ENCODE results near the gene SPIB.

DNA sequence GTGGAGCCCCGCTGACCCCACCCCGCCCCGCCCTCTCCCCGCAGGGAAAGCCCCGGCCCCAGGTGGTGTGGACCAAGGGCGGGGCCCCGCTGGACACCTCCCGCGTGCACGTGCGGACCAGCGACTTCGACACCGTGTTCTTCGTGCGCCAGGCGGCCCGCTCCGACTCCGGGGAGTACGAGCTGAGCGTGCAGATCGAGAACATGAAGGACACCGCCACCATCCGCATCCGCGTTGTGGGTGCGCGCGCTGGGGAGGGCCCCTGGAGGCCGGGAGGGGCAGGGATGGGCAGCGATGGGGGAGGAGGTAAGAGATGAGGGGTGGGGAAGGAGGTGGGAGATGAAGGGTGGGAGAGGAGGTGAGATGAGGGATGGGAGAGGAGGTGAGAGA lies 40.3 kb downstream of the SPIB start:
- no peak for TF ChIP-seq CTCF (IDR thresholded peaks at IDR 0.05)
- TF ChIP-seq EP300 (IDR thresholded peaks at IDR 0.05) = no peak
- TF ChIP-seq POLR2AphosphoS5 (IDR thresholded peaks at IDR 0.05) = no peak
- TF ChIP-seq POLR2A (IDR thresholded peaks at IDR 0.05) = no peak
